CD4-positive, alpha-beta T cell treated with Interleukin-10 for 1 hour (primary cell): ENCODE results near the gene C19orf73.
A peak's percentile ranks its signal among the peaks of the same experiment; 100 is the strongest.

ENCODE experiments used
- DNase-seq: peaks from one replicate; pipeline ENCODE4 v3.0.0-alpha.2; 2020

The C19orf73 gene

DNA sequence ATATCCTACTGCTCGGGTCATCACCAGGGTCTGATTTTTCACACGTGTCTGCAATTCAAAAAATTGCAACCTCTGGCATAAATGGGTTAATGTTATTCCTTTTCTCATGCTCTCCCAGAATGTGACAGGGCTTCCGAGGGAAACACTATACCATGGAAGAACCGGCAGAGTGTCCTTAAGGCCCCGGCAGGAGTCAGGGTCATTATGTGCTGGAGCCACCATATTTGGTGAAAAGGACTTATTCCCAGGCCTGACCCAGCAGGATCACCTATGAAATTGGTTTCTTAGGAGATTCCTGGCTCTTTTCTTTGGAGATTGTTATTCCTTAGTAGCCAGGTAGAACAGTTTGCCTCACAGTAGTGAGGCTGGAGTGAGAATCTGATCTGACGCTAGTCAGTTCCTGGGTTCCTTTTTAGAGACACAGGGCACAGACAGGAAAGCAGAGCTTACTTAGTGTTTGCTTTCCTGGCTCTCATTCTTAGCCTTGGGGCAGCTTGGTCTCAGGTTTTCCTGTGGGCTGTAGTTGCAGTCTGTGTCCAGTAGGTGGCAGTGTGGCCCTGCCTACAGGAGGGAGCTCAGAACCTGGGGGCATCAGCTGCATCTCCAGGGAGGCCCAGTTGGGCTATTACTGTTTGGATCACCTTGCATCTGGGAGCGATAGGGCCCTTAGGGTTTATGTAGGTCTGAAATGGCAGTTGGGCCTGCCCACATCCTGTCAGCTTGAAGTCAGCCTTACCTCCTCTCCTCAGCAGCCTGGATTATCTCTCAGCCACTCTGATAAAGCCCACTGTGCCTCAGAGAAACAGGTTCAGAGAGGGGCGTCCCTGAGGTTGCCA, 21.3 kb downstream of the C19orf73 start:
- DNase-seq: peak; percentile 85

DNA sequence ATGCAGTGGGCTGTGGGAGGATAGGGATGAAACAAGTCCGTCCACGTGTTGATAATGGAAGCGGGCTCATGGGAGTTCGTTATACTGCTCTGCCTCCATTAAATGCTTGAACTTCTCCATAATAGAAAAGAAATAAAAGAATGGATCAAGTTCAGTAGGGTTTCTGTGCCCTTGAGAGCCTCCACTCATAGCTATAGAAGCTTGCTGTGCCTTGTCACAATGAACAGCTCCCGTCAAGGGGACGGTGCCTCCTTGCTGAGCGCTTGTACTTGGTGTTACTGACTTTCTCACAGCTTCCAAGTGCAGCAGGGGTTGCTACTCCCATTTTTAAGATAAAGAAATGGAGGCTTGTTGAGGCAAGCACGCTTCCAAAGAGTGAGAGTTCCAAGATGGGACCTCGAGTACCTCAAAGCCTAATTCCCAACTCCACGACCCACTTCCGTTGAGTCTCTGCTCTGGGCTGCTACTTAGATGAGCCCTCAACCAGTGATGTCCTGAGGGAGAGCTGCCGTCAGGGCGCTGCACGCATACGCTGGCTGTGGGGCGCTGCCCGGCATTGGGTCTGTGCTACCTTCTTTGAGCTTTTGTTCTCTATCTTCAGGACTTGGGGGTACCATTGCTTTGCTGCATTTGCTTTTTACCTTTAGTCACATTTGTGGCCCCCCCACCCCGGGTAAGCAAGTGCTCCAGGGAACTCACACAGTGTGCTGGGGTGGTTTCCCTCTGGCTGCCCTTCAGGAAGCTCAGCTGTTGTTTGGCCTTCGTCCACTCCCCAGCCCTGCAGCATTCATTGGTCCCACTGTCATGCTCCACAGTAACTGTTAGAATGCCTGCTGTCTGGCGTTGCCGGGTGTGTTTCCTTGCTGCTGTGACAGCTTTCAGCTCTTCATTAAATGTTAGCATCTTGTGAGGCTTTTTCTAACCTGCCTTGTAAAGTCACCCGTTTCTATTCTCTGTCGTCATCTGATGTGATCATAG, 24.1 kb downstream of the C19orf73 start:
- no peak for DNase-seq

DNA sequence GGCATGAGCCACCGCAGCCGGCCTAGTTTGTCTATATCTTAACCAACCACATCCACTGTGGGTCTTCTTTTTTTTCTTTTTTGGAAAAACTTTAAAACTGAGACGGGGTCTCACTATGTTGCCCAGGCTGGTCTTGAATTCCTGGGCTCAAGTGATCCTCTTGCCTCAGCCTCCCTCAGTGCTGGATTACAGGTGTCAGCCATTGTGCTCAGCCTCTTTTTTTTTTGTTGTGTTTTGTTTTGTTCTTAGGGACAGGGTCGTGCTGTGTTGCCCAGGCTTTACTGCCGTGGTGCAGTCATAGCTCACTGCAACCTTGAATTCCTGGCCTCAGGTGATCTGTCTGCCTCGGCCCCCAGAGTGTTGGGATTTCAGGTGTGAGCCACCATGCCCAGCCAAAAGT, 26.3 kb downstream of the C19orf73 start:
- DNase-seq: no peak

DNA sequence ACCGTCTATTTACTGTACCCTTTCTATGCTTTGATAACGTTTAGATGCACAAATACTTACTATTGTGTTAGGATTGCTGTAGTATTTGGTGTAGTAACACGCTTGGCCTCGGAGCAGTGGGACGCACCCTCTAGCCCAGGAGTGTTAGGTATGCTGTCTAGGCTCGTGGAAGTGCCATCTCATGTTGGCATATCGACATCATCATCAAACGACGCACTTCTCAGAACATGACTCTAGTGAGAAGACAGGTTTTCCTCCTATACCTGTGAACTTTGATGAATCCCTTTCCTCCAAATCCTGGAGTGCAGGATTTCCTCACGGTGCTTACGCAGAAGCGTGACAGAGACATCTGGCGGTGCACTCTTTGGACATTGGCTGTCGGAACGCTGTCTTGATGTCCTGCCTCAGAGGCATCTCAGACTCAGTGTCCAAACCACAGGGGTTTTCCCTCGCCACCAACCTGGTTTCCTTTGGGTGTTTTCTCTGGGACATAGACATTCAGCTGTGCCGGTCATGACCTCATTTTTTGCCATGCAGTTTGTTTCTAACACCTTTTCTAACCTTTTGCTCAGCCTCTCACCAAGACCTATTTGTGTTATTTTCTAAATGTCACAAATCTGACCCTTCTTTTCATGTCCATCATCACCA, 27.4 kb downstream of the C19orf73 start:
- no peak for DNase-seq

DNA sequence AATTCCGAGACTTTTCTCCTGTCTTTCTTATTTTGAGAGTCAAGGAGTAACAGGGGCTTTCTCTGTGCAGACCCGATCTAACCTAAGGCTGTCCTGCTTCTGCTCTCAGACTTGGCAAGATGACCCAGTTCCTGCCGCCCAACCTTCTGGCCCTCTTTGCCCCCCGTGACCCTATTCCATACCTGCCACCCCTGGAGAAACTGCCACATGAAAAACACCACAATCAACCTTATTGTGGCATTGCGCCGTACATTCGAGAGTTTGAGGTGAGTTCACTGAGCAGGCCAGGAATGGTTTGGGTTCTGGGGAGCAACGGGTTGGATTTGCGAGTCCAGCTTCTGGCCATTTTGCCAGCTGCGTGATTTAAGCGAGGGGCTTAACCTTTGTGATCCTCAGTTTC, 32.6 kb downstream of the C19orf73 start:
- no peak for DNase-seq

GRCh38 chr19:49085868-49086232, 33.1 kb downstream of the C19orf73 start:
- DNase-seq: no peak

DNA sequence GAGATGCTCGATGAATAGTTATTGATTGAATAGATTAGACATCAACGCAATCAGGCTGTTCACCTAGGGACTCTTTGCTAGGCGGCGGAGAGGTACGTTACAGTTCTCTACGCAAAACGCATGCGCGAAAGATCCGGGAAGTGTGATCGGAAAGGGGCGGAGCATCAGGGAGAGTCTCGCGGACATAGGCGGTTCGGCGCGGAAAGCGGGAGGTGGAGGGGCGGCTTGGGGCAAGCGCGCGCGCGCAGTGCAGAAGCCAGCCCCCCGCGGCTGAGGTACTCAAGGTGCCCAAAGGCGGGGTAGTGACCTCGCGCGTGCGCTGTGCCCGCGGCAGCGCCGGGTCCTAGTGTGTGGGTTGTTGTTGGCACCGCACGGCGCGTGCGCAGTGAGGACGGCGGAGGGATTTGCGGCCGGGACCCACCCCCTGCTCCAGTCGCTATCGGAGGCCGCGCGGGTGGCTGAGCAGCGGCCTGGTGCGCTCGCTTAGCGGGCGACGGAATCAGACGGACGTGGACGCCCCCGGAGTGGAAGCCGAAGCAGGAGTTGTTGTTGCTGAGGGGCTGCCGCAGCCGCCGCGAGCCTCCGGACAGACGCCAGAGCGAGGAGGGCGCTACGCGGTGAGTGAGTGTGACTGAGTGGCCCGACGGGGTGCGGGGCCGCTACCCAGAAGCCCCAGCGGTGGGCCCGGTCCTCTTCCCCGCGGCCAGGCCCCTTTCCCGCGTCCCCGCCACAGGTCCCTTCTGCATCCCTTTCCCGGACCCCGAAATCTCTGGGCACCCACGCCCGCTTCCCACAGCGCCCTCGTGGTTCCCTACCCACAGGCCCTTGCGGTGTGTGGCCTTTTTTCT, 33.7 kb downstream of the C19orf73 start, which contains the start of gene SNRNP70:
SNRNP70 (plus strand) TSS at position 432 of the 848 bp plus-strand sequence. CDS start 964 bp downstream, outside the sequence.
- peak; percentile 100 for DNase-seq

DNA sequence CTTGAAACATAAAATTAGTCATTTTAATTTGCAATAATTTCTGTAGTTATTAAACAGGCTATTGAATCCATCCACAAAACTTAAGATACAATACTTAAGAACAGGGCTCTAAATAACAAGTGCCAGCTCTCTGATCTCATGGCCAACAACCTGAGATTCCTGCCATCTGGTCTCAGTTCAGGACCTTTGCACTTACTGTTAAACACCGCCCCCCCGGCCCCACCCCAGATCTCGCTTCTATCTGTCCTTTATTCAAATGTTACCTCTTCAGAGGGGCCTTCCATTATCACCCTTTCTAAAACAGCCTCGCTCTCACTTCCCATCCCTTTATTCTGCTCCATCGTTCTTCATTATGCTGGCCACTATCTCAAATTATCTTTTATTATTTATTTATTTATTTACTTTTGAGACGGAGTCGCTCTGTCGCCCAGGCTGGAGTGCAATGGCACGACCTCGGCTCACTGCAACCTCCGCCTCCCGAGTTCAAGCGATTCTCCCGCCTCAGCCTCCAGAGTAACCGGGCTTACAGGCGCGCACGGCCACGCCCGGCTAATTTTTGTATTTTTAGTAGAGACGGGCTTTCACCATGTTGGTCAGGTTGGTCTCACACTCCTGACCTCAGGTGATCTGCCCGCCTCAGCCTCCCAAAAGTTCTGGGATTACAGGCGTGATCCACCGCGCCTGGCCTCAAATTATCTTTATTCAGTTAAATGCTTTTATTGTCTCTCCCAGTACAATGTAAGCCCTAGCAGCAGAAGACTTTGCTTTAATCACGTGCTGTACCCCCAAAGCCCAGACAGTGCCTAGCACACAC, 34.5 kb downstream of the C19orf73 start:
- DNase-seq: no peak

DNA sequence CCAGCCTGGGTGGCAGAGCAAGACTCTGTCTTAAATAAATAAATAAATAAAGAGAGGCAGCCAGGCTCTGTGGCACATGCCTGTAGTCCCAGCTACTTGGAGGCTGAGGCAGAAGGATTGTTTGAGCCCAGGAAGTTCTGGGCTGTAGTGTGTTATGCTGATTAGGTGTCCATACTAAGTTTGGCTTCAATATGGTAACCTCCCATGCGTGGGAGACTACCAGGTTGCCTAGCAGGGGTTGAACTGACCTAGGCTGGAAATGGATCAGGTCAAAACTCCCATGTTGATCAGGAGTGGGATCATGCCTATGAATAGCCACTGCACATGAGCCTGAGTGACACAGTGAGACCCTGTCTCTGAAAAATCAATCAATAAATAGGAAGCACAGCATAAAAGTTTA, 37.7 kb downstream of the C19orf73 start:
- no peak for DNase-seq

DNA sequence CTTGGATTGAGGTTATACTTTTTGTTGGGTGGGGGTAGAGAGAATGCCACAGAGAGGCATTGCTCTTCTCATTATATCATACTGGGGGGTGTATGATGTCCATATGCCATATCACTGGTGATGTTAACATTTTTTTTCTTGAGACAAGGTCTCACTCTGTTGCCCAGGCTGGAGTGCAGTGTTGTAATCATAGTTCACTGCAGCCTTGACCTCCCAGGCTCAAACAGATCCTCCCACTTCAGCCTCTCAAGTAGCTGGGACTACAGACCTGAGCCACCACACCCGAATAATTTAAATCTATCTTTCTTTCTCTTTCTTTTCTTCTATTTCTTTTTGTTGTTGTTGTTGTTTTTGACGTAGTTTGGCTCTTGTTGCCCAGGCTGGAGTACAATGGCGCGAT, 38.6 kb downstream of the C19orf73 start:
- DNase-seq: no peak

DNA sequence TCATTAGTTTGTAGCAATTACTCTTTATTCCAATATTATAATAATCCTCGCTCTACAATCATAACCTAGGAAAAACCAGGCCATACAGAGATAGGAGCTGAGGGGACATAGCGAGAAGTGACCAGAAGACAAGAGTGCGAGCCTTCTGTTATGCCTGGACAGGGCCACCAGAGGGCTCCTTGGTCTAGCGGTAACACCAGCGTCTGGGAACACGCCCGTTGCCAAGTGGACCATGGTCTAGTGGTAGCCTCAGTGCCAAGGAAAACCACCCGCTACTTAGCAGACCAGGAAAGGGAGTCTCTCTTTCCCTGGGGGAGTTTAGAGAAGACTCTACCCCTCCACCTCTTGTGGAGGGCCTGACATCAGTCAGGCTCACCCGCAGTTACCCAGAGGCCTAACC, 44.1 kb downstream of the C19orf73 start:
- peak; percentile 27 for DNase-seq

GRCh38 chr19:49073514-49074378, 45.2 kb downstream of the C19orf73 start:
- DNase-seq: no peak

- DNase-seq: peak; percentile 20
Measured at GRCh38 chr19:49071860-49072547, 46.9 kb downstream of the C19orf73 start.

DNA sequence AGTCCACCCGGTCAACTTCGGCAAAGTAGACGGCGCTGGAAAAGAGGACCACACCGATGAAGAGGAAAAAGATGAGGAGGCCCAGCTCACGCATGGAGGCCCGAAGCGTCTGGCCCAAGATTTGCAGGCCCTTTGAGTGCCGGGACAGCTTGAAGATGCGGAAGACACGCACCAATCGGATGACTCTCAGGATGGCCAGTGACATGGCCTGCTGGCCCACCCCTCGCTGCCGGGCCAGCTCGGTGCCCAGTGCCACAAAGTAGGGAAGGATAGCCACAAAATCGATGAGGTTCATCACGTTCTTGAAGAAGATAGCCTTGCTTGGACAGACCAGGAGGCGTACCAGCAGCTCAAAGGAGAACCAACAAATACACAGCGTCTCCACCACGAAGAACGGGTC, 48.5 kb downstream of the C19orf73 start:
- no peak for DNase-seq

GRCh38 chr19:49069026-49069425, 49.9 kb downstream of the C19orf73 start:
- DNase-seq: no peak
